Chondrocyte (in vitro differentiated cells): ENCODE data around the gene FBXL20. TPM values are rescaled to one million over a fixed set of nuclear protein-coding genes. Genes with fewer than 3 reads are reported as not detected.
"Not testable (repeated sequence)": the region's sequence is repeated elsewhere in the genome, so short reads cannot be mapped to it uniquely, and the experiment has no call there.

Source experiments
- DNase-seq: peaks from one replicate; pipeline ENCODE4 v3.0.0; 2021; ENCODE audit warnings: mixed read lengths, low spot score
- H3K27ac Mint-ChIP-seq: one replicate; pipeline ENCODE4 v1.8.0; 2021; ENCODE audit warnings: mild to moderate bottlenecking, moderate library complexity, mixed read lengths; ENCODE audit not compliant: unreplicated experiment
- H3K27me3 Mint-ChIP-seq: 2 replicates; pipeline ENCODE4 v1.8.0; 2021; ENCODE audit warnings: low read depth, mixed read lengths
- H3K36me3 Mint-ChIP-seq: 2 replicates; pipeline ENCODE4 v1.8.0; 2021; ENCODE audit warnings: low read depth, mixed read lengths
- H3K4me1 Mint-ChIP-seq: 2 replicates; pipeline ENCODE4 v1.8.0; 2021; ENCODE audit warnings: low read depth, mild to moderate bottlenecking, mixed read lengths
- H3K4me3 Mint-ChIP-seq: one replicate; pipeline ENCODE4 v1.8.0; 2021; ENCODE audit warnings: mild to moderate bottlenecking, moderate library complexity, mixed read lengths; ENCODE audit not compliant: unreplicated experiment
- H3K9me3 Mint-ChIP-seq: 2 replicates; pipeline ENCODE4 v1.8.0; 2021; ENCODE audit warnings: low read depth, mixed read lengths
- CTCF ChIP-seq: fragments of 200-600 bp; sonication (generic); IDR thresholded peaks from 2 replicates; pipeline ENCODE4 v1.5.0; 2021; ENCODE audit warnings: antibody characterized with exemption, mild to moderate bottlenecking, moderate library complexity
- total RNA-seq: library from RNA; stranded (reverse); gene quantifications from 3 replicates; pipeline ENCODE4 v1.2.1, GENCODE V29; 2021

The FBXL20 gene
- total RNA-seq, 1 donor from 2014 or later = 21.8 TPM

GRCh38 chr17:39305978-39306377 is 95.4 kb downstream of the FBXL20 start:
- TF ChIP-seq CTCF = no peak
- Mint-ChIP-seq H3K4me3 (peak overlapping the region; percentile 40), H3K27me3 (no peaks in the 10 kb centered on the region), H3K27ac (peak overlapping the region; percentile 93), H3K36me3 (peaks cover 7% of the 10 kb centered on the region), H3K4me1 (peaks cover 21% of the 10 kb centered on the region), H3K9me3 (no peaks in the 10 kb centered on the region)
- no peak for DNase-seq

GRCh38 chr17:39304188-39304587 is 97.2 kb downstream of the FBXL20 start:
- no peak for DNase-seq
- Mint-ChIP-seq H3K4me3 (no peak overlapping the region), H3K27ac (no peak overlapping the region), H3K9me3 (no peaks in the 10 kb centered on the region), H3K27me3 (no peaks in the 10 kb centered on the region), H3K4me1 (peaks cover 21% of the 10 kb centered on the region), H3K36me3 (peaks cover 13% of the 10 kb centered on the region)
- no peak for TF ChIP-seq CTCF

DNA sequence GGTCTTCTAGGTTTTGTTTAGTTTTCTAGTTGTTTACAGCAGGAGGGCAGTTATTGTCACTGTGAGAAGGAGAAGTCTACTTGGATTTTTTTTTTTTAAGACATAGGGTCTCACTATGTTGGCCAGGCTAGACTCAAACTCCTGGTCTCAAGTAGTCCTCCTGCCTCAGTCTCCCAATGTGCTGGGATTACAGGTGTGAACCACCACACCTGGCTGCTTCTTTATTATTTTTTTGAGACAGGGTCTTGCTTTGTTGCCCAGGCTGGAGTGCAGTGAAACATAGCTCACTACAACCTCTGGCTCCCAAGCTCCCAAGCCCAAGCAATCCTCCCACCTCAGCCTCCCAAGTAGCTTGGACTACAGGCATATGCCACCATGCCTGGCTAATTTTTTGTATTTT is 107.4 kb downstream of the FBXL20 start:
- Mint-ChIP-seq H3K4me3 (no peak overlapping the region), H3K9me3 (no peaks in the 10 kb centered on the region), H3K4me1 (no peaks in the 10 kb centered on the region), H3K27me3 (no peaks in the 10 kb centered on the region), H3K36me3 (peaks cover 10% of the 10 kb centered on the region), H3K27ac (no peak overlapping the region)
- TF ChIP-seq CTCF = no peak
- no peak for DNase-seq

- not testable (repeated sequence) for H3K27ac Mint-ChIP-seq, H3K4me3 Mint-ChIP-seq, H3K4me1 Mint-ChIP-seq
These were observed 108.9 kb downstream of the FBXL20 start for GRCh38 chr17:39292546-39292945.

DNA sequence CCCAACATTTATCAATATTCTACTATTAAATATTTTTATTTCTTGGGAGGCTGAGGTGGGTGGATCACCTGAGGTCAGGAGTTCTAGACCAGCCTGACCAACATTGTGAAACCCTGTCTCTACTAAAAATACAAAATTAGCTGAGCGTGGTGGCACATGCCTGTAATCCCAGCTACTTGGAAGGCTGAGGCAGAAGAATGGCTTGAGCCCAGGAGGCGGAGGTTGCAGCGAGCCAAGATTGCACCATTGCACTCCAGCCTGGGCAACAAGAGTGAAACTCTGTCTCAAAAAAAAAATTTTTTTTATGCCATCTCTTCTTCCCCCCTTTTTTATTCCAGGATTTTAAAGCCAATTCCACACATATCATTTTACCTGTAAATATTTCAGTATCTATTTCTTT is 114.9 kb downstream of the FBXL20 start:
- not testable (repeated sequence) for H3K4me3 Mint-ChIP-seq, H3K9me3 Mint-ChIP-seq, H3K27me3 Mint-ChIP-seq, H3K36me3 Mint-ChIP-seq, DNase-seq, H3K27ac Mint-ChIP-seq
- peaks cover 12% of the 10 kb centered on the region for H3K4me1 Mint-ChIP-seq

More at GRCh38 chr17:39292546-39292945, 108.9 kb downstream of the FBXL20 start:
- DNase-seq, H3K9me3 Mint-ChIP-seq, H3K36me3 Mint-ChIP-seq, H3K27me3 Mint-ChIP-seq: not testable (repeated sequence)

- TF ChIP-seq CTCF = no peak
- Mint-ChIP-seq H3K36me3 (peaks cover 5% of the 10 kb centered on the region), H3K27ac (no peak overlapping the region), H3K4me1 (peaks cover 21% of the 10 kb centered on the region), H3K4me3 (no peak overlapping the region), H3K27me3 (no peaks in the 10 kb centered on the region), H3K9me3 (no peaks in the 10 kb centered on the region)
- no peak for DNase-seq
These were observed 116.7 kb downstream of the FBXL20 start for GRCh38 chr17:39284685-39285084.
